ENCODE results near the gene AKR1E2. TPM values are rescaled to one million over a fixed set of nuclear protein-coding genes. Genes with fewer than 3 reads are reported as not detected.
A peak's percentile ranks its signal among the peaks of the same experiment; 100 is the strongest.

Gene AKR1E2
- total RNA-seq, 1 donor from 2014 or later: 4.7 TPM

GRCh38 chr10:4781955-4782354 lies 44.1 kb upstream of the AKR1E2 start:
- no peak overlapping the region for H3K4me3 Mint-ChIP-seq
- no peaks in the 10 kb centered on the region for H3K36me3 Mint-ChIP-seq
- no peaks in the 10 kb centered on the region for H3K4me1 Mint-ChIP-seq (ENCODE audit: unreplicated experiment)
- H3K27me3 Mint-ChIP-seq: no peaks in the 10 kb centered on the region
- no peak overlapping the region for H3K27ac Mint-ChIP-seq
- DNase-seq (ENCODE audit: extremely low spot score, unreplicated experiment): no peak
- no peaks in the 10 kb centered on the region for H3K9me3 Mint-ChIP-seq
- TF ChIP-seq, protein P1, sequence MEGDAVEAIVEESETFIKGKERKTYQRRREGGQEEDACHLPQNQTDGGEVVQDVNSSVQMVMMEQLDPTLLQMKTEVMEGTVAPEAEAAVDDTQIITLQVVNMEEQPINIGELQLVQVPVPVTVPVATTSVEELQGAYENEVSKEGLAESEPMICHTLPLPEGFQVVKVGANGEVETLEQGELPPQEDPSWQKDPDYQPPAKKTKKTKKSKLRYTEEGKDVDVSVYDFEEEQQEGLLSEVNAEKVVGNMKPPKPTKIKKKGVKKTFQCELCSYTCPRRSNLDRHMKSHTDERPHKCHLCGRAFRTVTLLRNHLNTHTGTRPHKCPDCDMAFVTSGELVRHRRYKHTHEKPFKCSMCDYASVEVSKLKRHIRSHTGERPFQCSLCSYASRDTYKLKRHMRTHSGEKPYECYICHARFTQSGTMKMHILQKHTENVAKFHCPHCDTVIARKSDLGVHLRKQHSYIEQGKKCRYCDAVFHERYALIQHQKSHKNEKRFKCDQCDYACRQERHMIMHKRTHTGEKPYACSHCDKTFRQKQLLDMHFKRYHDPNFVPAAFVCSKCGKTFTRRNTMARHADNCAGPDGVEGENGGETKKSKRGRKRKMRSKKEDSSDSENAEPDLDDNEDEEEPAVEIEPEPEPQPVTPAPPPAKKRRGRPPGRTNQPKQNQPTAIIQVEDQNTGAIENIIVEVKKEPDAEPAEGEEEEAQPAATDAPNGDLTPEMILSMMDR (conservative IDR thresholded peaks at IDR 0.05): no peak

DNA sequence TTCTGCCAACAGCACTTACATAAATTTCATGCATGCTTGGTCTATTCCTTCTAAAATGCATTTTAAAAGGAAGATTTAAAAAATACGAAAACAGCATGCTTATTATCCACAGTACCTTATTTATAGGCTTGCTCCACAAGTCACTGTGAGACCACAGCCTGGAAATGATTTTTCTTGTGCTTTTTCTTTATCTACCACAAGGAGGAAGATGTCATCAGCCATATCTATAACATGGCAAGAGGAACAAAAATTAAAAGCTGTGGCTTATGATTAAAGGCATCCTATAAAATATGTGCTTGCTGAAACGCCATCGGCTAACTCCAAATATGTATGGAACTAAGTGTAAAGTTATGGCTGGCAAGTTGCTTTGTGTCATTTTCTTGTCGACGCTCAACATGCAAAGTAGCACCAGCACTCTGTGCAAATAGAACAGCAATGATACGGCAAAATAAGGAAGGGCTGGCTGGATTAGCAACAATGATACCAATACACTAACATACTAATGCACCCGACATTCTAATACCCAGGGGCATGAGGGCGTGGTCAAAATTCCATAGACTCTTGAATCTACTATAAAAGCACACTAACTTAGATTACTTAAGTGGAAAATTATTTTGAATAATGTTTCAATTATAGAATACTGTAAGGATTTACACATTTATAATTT lies 41.2 kb upstream of the AKR1E2 start:
- Mint-ChIP-seq H3K27me3 (no peaks in the 10 kb centered on the region), H3K9me3 (no peaks in the 10 kb centered on the region), H3K36me3 (no peaks in the 10 kb centered on the region), H3K4me1 (ENCODE audit: unreplicated experiment) (no peaks in the 10 kb centered on the region), H3K4me3 (no peak overlapping the region), H3K27ac (no peak overlapping the region)
- DNase-seq (ENCODE audit: extremely low spot score, unreplicated experiment): no peak
- TF ChIP-seq, protein P1 (conservative IDR thresholded peaks at IDR 0.05): peak; percentile 40

- Mint-ChIP-seq H3K36me3 (no peaks in the 10 kb centered on the region), H3K27me3 (no peaks in the 10 kb centered on the region), H3K27ac (no peak overlapping the region), H3K4me1 (ENCODE audit: unreplicated experiment) (no peaks in the 10 kb centered on the region), H3K4me3 (no peak overlapping the region), H3K9me3 (no peaks in the 10 kb centered on the region)
- DNase-seq (ENCODE audit: extremely low spot score, unreplicated experiment): no peak
- TF ChIP-seq, protein P1 (conservative IDR thresholded peaks at IDR 0.05): no peak
These were observed 39.8 kb upstream of the AKR1E2 start for GRCh38 chr10:4786043-4786839.

- no peaks in the 10 kb centered on the region for H3K27me3 Mint-ChIP-seq
- DNase-seq (ENCODE audit: extremely low spot score, unreplicated experiment): no peak
- H3K4me1 Mint-ChIP-seq (ENCODE audit: unreplicated experiment): no peaks in the 10 kb centered on the region
- H3K9me3 Mint-ChIP-seq: no peaks in the 10 kb centered on the region
- H3K27ac Mint-ChIP-seq: no peak overlapping the region
- no peaks in the 10 kb centered on the region for H3K36me3 Mint-ChIP-seq
- TF ChIP-seq, protein P1 (conservative IDR thresholded peaks at IDR 0.05): no peak
- H3K4me3 Mint-ChIP-seq: no peak overlapping the region
These were observed 36.0 kb upstream of the AKR1E2 start for GRCh38 chr10:4790045-4790444.

DNA sequence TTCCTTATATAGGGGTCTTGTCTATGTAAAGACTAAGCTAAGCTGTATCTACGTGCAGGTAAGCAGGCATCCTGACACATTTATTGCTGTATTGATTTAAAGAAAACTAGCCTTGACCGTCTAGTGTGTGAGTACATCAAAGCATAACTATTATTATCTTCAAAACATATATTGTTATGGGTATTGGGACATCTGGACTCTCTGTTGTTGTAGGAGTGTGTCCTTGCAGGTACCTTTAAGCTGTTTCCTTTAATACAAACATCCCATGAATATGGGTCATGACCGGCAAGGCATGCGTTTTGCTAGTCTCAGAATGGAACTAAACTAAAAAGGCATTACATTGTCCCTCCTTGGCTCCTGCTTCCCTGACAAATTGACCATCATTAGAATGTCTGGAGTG lies 35.1 kb upstream of the AKR1E2 start:
- H3K36me3 Mint-ChIP-seq: no peaks in the 10 kb centered on the region
- no peaks in the 10 kb centered on the region for H3K9me3 Mint-ChIP-seq
- no peak overlapping the region for H3K27ac Mint-ChIP-seq
- no peaks in the 10 kb centered on the region for H3K27me3 Mint-ChIP-seq
- TF ChIP-seq, protein P1 (conservative IDR thresholded peaks at IDR 0.05): no peak
- H3K4me3 Mint-ChIP-seq: no peak overlapping the region
- no peak for DNase-seq (ENCODE audit: extremely low spot score, unreplicated experiment)
- no peaks in the 10 kb centered on the region for H3K4me1 Mint-ChIP-seq (ENCODE audit: unreplicated experiment)

Data from type B pancreatic cell (in vitro differentiated cells).